Urinary bladder (tissue), 4 donors: ENCODE data around the gene FEM1C. TPM values are rescaled to one million over a fixed set of nuclear protein-coding genes. Genes with fewer than 3 reads are reported as not detected.

Experiments used
- DNase-seq: peaks from one replicate; pipeline ENCODE4 v3.0.0-alpha.2; 2015; ENCODE audit errors: extremely low spot score
- H3K27ac ChIP-seq: one replicate; pipeline ENCODE4 v1.5.1; 2013; ENCODE audit warnings: low read depth, mild to moderate bottlenecking, moderate library complexity
- H3K36me3 ChIP-seq: one replicate; pipeline ENCODE4 v1.6.1; 2013; ENCODE audit warnings: mild to moderate bottlenecking, moderate library complexity; ENCODE audit not compliant: insufficient read depth
- H3K4me1 ChIP-seq: one replicate; pipeline ENCODE4 v1.6.1; 2013; ENCODE audit warnings: mild to moderate bottlenecking, moderate library complexity; ENCODE audit not compliant: insufficient read depth
- H3K4me3 ChIP-seq: one replicate; pipeline ENCODE4 v1.5.1; 2013; ENCODE audit warnings: low read depth, low read length
- WGBS: extraction: QIAGEN DNeasy Blood & Tissue Kit; methylation state at CpG from one replicate; pipeline ENCODE4 v1.1.7; 2013; 5-methylcytosine and 5-hydroxymethylcytosine counted together
- polyA plus RNA-seq: library from polyadenylated mRNA; stranded (reverse); fragments of 200-250 nt; gene quantifications from one replicate; pipeline ENCODE4 v1.2.3, GENCODE V29; 2013
- total RNA-seq: library from RNA; depleted of rRNA; stranded (reverse); fragments of >200 nt; gene quantifications from one replicate; pipeline ENCODE4 v1.2.3, GENCODE V29; 2014
- donor health status: healthy with polysubstance abuse.
- donor health status: healthy.

FEM1C gene
- total and polyA plus RNA-seq, 2 donors, result 11.0 to 42.1 TPM

DNA sequence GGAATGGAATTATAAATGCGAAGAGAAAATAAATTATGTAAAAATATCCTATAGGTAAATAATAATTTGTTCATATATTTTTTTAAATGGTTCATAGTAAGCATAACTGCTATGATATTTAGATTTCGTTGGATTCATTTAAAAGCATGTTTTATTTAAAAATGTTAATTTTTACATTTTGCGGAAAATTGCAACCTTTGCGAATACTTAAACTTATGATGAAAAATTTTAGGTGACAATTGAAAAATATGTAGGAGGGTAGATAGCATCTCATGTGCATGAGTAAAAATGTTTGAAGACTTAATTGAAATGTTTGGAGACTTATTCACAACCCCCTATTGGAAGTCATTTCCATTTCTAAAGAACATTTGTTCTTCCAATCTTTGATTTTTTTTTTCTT is 4.1 kb upstream of the FEM1C start:
- Histone ChIP-seq H3K4me1 (no peaks in the 10 kb centered on the region), H3K27ac (no peak overlapping the region), H3K4me3 (no peak overlapping the region), H3K36me3 (no peaks in the 10 kb centered on the region)
- WGBS, result 98% methylated on average over 4 of the region's 4 CpGs
- no peak for DNase-seq

DNA sequence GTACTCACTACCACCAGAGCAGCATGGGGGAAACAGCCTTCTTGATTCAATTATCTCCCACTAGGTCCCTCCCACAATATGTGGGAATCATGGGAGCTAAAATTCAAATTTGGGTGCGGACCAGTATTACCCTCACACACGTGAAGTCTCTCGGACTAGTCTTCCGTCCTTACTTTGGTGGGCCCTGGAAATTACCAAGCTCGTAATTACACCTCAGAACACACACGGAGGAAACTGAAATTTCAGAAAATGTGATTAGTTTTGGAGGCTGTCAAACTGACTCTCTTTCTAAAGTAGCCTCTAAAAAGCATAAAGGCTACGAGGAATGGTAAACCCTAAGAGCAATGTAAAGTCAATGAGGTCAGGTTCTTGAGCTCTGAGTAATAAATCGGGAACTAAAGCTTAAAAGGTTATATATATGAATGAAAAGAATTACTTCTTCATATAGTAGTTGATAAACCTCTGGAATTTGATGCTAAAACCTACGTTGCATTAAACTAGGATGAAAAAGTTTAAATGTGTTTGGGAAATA is 842 bp upstream of the FEM1C start:
- Histone ChIP-seq H3K4me1 (no peaks in the 10 kb centered on the region), H3K4me3 (no peak overlapping the region), H3K27ac (peak overlapping the region; percentile 39), H3K36me3 (no peaks in the 10 kb centered on the region)
- DNase-seq, result no peak
- WGBS, result 97% methylated on average over 9 of the region's 9 CpGs

DNA sequence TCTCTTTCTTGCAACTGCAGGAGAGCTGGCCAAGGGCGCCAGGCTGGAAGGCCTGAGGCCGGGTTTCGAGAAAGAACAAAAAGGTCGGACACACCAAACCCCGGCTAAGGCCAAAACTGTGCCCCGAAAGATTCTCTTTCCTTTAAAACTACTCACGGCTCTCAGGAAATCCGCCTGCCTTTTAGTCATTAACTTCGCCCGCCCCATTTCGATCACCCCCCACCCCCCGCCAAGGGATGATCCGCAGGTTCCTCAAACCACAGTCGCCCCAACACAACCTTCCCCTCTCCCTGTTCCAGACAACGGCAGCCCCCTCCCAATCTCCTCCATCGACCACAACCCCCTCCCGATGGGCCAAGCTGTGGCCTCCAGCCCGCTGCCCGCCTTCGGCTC is 536 bp downstream of the FEM1C start:
- no peaks in the 10 kb centered on the region for H3K4me1 ChIP-seq
- peak overlapping the region; percentile 88 for H3K4me3 ChIP-seq
- peak overlapping the region; percentile 99 for H3K27ac ChIP-seq
- H3K36me3 ChIP-seq, result peaks cover 3% of the 10 kb centered on the region
- DNase-seq, result no peak
- WGBS, result 1% methylated on average over 20 of the region's 20 CpGs

DNA sequence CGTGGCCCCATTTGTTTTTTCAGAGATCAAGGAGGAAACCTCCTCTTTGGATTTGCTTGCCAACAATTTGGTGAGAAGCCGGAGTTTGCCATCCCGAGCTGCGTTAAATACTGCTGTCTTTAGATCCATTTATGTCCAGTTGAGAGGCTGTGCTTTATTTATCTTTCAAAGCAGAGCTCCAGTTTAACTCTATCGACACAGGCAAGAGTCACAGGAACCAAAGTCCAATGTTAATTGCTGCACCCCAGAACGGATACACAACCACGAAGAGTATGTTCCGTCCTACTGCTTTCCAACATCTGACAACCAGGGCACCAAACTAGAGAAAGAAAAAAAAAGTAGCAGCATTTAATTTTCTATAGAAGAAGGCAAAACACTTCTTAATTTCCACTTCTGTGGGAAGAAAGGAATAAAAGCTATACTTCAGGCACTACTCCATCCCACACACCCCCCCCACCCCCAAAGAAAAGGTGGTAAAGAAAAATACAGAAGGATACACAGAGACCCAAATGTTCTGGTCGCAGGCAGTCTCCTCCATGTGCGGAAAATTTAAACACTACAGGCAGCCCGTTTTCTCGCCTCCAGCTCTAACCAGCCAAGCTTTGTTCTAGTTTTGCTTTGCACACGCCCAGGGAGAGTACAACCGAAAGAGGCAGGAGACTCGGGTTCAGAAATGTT is 1.1 kb downstream of the FEM1C start:
- peak overlapping the region; percentile 99 for H3K27ac ChIP-seq
- H3K4me1 ChIP-seq, result no peaks in the 10 kb centered on the region
- H3K36me3 ChIP-seq, result peaks cover 3% of the 10 kb centered on the region
- 3% methylated on average over 15 of the region's 15 CpGs for WGBS
- DNase-seq, result peak; percentile 43
- peak overlapping the region; percentile 88 for H3K4me3 ChIP-seq

DNA sequence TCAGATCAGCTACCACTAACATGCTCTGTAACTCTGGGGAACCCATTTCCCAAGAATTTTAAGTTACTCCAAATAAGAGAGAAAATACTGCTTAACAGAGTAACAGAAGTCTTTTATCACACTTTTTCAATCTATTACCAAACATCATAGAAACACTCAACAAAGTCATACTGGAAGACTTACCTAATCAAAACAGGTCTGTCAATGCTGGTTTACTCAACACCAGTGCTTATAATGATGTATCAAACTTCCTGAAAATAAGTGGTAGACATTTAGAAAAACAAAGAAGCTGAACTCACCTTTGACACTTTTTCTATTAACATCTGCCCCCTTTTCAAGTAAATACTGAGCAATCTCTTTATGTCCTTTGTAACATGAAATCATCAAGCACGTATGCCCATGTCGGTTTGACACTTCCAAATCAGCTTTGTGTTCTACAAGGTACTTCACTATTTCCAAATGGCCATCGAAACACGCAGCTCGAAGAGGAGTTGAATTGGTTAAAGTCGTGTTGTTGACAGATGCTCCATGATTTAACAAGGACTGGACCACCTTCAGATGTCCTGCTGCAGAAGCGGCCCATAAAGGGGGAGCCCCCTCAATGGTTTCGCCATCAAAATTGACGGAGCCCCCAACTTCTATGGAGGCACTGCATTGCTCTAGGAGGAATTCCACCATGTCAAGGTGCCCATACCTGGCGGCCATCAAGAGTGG is 1.8 kb downstream of the FEM1C start:
- Histone ChIP-seq H3K4me1 (no peaks in the 10 kb centered on the region), H3K4me3 (peak overlapping the region; percentile 88), H3K36me3 (peaks cover 5% of the 10 kb centered on the region), H3K27ac (no peak overlapping the region)
- no peak for DNase-seq
- whole genome bisulfite sequencing, result 31% methylated on average over 10 of the region's 10 CpGs

DNA sequence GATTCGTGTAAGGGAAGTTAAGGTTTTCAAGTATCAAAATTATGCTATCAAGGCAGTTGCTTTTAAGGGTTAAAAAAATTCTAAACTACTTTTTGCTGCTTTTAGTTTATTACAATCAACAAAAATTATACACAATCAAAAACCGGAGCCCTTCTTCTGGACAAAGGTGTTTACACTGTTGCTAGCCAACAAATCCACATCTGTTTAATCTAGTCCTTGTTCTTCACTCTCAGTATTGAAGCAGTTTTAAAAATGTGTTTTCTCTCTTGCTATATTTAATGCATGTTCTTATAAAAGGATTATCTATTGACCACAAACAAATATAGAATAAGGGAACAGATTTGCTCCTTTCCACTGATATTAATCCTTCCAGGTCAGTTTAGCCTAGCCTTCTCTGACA is 2.5 kb downstream of the FEM1C start:
- peak overlapping the region; percentile 37 for H3K4me3 ChIP-seq
- no peak for DNase-seq
- no peak overlapping the region for H3K27ac ChIP-seq
- peaks cover 5% of the 10 kb centered on the region for H3K36me3 ChIP-seq
- peaks cover 2% of the 10 kb centered on the region for H3K4me1 ChIP-seq
- WGBS, result 6% methylated on average over 2 of the region's 2 CpGs

DNA sequence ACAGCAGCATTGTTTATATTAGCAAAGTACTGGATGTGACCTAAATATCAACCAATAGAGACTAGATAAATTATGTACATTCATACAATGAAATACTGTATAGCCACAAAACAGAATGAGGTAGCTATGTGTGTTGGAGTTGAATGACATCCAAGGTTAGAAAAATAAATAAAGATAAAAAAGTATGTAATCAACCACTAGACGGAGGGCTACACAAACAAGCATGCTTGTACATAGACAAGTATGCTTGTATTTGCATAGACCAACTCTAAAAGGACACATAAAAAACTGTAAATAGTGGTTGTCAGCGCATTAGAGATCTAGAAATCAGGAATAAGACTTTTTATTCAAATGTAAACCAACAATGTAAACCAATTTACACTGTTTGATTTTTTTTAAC is 3.0 kb downstream of the FEM1C start:
- no peak for DNase-seq
- WGBS, result 25% methylated on average over 2 of the region's 2 CpGs
- peaks cover 5% of the 10 kb centered on the region for H3K36me3 ChIP-seq
- H3K27ac ChIP-seq, result no peak overlapping the region
- peak overlapping the region; percentile 37 for H3K4me3 ChIP-seq
- peaks cover 2% of the 10 kb centered on the region for H3K4me1 ChIP-seq

DNA sequence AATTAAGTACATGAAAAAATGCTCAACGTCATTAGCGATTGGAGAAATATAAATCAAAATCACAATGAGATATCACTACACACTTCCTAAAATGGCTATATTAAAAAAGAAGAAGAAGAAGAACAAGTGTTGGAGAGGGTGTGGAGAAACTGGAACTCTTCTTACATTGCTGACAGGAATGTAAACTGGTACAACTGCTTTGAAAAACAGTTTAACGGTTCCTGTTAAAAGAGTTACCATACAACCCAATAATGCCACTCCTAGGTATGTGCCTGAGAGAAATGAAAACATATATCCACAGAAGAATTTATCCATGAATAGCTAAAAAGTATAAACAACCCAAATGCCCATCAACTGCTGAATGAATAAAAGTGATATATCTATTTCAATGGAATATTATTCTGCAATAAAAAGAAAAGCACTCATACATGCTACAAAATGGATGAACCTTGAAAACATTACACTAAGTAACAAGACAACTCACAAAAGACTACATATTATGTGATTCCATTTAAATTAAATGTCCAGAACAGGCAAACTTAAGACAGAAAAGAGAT is 9.0 kb downstream of the FEM1C start:
- no peak for DNase-seq
- H3K4me3 ChIP-seq, result no peak overlapping the region
- H3K27ac ChIP-seq, result no peak overlapping the region
- peaks cover 2% of the 10 kb centered on the region for H3K4me1 ChIP-seq
- 75% methylated on average over 3 of the region's 3 CpGs for WGBS
- peaks cover 5% of the 10 kb centered on the region for H3K36me3 ChIP-seq

DNA sequence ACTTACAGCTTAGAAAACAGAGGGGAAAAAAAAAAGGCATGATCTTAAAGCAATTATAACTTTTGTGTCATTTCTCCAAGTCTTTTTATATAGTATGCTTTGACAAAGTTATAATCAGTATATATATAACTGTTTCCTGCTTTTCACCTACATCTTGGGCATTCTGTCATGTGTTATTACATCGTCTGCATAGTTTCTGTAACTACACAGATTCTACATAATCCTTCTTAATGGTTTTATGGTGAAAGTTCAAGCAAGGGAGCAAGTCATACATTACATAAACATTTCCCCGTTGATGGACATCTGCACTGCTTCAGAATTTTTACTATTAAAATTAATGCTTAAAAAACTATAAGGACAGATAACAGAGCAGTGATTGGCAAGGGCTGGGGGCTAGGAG is 12.1 kb downstream of the FEM1C start:
- DNase-seq, result no peak
- H3K36me3 ChIP-seq, result no peaks in the 10 kb centered on the region
- WGBS, result 26% methylated on average over 2 of the region's 2 CpGs
- peaks cover 2% of the 10 kb centered on the region for H3K4me1 ChIP-seq
- no peak overlapping the region for H3K4me3 ChIP-seq
- no peak overlapping the region for H3K27ac ChIP-seq

DNA sequence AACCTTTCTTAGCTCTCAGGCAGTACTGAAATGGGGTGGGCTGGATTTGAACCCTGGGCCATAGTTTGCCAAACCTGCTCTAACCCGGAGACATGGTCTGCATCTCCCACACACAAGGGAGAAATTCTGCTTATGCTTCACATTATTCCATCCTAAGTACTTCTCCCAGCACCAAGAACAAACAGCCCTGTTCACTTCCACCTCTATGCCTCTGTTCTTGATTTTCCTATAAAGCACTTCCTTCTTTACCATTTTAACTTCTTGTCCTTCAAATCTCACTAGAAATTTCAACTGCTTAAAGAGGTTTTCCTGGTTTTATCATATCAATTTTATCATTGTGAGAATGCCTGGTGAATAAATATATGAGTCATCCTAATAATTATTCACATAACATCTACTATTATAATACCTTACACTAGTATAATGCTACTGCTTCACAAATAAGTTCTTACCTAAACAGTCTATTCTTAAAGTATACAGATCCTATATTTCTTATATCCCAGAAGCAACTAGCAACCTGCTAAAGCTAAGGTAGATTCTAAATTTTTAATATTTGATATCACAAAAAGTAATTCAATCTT is 12.7 kb downstream of the FEM1C start:
- Histone ChIP-seq H3K4me1 (no peaks in the 10 kb centered on the region), H3K4me3 (no peak overlapping the region), H3K27ac (no peak overlapping the region), H3K36me3 (no peaks in the 10 kb centered on the region)
- DNase-seq, result no peak
- WGBS, result 88% methylated on average over 1 of the region's 1 CpG

DNA sequence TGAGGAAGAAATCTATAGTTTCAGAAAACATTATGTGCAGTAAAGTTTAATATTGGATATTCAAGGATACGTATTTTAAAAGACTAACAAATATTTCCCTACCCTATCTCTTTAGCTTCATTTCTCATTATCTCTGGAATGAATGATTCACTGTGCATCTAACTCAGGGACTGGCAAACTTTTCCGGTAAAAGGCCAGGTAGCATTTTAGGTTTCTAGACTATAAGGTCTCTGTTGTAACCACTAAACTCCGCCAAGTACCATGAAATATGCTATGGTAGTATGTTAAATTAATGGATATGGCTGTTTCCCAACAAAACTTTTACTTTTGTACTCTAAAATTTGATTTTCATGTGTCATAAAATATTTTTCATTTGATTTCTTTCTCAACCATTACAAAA is 13.2 kb downstream of the FEM1C start:
- H3K4me1 ChIP-seq, result no peaks in the 10 kb centered on the region
- 92% methylated on average over 3 of the region's 3 CpGs for WGBS
- DNase-seq, result no peak
- no peak overlapping the region for H3K4me3 ChIP-seq
- no peak overlapping the region for H3K27ac ChIP-seq
- H3K36me3 ChIP-seq, result no peaks in the 10 kb centered on the region

DNA sequence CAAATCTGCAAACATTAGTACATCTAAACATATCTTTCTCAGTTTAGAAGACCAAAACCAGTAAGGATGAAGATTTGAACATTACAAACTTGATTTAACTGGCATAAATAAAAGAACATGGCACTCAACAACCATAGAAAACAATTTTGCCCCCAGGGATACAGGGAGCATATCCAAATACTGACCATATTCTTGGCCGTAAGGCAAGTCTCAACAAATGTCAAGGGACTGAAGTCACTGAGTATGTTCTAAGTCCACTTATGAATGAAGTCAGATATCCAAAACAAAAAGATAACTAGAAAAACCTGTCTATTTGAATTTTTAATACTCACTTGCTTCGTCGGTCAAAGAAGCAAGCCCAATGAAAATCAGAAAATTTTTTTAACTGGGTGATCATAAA is 14.1 kb downstream of the FEM1C start:
- H3K4me1 ChIP-seq, result no peaks in the 10 kb centered on the region
- 59% methylated on average over 3 of the region's 3 CpGs for WGBS
- no peak overlapping the region for H3K4me3 ChIP-seq
- H3K36me3 ChIP-seq, result no peaks in the 10 kb centered on the region
- DNase-seq, result no peak
- H3K27ac ChIP-seq, result no peak overlapping the region

DNA sequence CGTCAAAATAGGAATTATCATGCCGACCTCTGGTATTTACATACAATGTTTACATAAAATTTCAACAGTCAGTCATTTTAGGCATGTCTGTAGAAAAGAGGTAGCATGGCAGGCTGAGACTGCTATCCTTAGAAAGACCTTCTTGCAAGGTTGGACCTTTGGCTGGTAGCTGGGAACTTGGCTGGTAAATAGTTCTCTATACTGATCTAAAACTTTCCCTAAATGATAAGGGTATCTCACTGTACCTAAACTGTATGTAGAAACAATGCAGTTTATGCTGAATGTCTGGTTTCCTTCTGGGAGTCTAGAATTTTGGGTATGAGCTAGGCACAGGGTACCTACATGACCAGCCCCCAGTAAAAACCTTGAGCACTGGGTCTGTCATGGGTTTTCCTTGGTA is 18.0 kb downstream of the FEM1C start:
- Histone ChIP-seq H3K36me3 (peaks cover 6% of the 10 kb centered on the region), H3K4me3 (no peak overlapping the region), H3K4me1 (no peaks in the 10 kb centered on the region), H3K27ac (no peak overlapping the region)
- WGBS, result 42% methylated on average over 2 of the region's 2 CpGs
- no peak for DNase-seq
